HG03457 (cell line): ENCODE measurements around the gene ASCL1.

Experiments
- ATAC-seq: cut with Tn5 transposase; IDR thresholded peaks from one replicate; pipeline ENCODE4 v1.9.1; 2021; ENCODE audit warnings: moderate number of reproducible peaks; ENCODE audit not compliant: unreplicated experiment

The ASCL1 gene

DNA sequence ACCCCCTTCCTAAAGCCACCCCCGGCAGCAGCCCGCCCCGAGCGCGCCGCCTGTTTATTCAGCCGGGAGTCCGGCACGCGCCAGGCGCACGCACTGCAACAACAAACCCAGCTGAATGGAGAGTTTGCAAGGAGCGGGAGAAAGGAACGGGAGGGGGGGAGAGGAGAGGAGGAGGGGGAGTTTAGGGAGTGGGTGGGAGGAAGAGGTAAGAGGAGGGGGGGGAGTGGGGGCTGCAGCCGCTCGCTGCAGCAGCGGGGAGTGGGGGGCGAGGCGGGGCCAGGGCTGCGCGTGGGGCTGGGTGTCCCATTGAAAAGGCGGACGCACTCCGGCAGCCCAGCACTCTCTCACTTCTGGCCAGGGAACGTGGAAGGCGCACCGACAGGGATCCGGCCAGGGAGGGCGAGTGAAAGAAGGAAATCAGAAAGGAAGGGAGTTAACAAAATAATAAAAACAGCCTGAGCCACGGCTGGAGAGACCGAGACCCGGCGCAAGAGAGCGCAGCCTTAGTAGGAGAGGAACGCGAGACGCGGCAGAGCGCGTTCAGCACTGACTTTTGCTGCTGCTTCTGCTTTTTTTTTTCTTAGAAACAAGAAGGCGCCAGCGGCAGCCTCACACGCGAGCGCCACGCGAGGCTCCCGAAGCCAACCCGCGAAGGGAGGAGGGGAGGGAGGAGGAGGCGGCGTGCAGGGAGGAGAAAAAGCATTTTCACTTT, at the start of gene ASCL1:
Gene ASCL1, plus strand, starts transcription at position 336 of the 712 bp plus-strand sequence. CDS start 571 bp downstream, outside the sequence.
- ATAC-seq, result no peak

DNA sequence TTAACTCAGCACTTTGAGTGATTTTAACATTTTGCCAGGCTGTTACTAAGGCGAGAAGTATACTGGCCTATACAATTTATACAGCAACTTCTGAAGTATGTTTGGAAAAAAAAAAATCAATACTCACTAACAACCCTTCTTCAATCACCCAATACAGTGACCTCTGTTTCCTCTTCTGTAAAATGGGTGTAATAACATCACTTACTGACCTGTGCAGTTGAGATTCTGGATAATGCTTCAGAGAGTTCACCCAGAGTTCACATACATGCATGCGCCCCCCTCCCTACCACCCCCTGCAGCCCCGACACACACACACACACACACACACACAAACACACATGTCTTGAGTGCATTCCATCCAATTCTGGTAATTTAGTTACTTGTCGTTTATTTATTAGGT, 49.6 kb upstream of the ASCL1 start:
- no peak for ATAC-seq

DNA sequence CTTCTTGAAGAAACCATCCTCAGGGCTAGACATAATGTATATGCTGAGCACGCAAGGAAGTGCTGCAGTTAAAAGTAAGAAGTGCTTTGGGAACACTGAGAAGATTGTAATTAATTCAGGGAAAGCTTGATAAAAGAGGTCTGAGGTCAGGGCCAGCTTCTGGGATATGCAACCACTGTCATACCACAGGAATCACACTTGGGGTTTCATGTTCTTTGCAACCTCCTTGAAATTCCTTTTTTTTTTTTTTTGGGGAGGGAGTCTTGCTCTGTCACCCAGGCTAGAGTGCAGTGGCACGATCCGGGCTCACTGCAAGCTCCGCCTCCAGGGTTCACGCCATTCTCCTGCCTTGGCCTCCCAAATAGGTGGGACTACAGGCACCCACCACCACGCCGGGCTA, 47.3 kb upstream of the ASCL1 start:
- no peak for ATAC-seq

DNA sequence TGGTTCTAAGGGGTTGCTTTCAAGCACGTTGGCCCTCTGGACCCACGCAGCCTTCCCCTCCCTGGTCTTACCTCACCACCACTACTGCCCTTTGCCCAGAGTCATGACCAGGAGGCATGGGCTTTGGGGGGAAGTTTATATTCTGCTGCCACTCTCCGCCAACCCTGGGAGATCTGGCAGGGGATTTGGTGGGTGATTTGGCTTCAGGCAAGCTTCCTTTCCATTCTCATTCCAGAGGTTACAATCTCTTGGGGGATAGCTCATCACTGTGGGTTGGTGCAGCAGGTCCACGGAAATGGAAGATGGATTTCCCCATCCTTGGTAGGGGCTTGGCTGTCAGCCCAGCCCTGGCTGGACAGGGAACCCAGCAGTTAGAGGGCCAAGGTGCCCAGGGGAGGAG, 46.7 kb upstream of the ASCL1 start:
- ATAC-seq, result no peak

DNA sequence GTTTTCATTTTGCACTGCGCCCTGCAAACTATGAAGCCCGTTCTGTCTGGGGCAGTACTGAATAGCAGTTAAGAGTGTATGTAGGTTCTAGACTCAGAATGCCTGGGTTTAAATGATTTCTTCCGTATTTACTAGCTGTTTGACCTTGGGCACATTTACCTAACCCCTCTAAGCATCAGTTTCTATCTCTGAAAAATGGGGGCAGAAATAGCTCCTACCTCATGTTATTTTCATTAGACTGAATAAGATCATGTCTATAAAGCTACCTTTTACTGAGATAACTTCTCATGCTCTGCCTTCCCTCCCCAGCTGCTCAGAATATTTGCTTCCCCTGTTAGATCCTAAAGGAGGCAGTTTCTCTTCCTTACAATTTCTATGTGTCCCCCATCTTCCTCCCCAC, 46.2 kb upstream of the ASCL1 start:
- no peak for ATAC-seq

DNA sequence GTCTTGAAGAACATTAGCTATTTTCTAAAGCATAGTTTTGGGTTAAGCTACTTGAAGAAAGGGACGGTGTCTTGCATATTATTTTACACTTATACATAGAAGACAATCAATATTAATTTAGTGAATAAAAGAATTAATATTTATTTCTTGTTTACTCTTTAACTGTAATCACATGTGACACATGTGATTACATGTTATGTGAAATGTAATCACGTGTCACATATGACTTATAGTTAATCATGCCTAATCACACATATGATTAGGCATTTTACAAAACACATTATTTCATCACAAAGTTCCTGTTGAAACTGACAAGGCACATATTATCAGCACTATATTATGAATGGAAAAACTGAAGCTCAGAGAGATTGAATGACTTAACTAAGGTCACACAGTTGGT, 45.2 kb upstream of the ASCL1 start:
- ATAC-seq, result no peak

DNA sequence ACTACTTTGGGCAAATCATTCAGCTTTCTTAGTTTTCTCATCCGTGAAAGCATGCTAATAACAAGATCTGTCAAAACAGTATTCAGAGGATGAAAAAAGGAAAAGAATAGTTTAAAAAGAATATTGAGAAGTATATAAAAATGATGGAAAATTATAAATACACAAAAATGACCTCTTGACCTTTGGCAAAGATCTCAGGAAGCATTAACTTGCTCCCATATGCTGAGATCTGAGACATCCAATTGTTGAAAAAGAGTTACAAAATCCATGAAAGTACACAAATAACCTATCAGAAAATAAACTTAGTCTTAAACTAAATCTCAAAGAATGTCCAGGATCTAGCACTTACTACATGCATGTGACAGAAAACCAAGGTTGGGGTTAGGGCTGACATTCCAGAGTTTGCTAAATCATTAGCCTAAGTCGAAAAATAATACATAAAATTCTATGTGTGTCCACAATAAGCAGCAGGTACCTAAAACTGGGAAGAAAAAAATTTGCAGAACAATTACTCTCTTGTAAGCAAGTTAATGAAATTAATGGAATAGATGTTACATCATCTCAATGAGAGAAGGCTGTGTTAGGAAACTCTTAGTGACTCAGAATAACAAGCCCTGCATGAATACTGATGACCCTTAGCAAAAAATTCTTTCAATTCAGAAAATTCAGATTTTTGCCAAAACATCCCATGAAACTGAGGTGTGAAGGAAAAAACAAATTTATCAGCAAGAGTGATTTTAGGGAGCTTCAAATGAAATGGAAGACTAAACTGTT, 43.8 kb upstream of the ASCL1 start:
- ATAC-seq, result no peak

DNA sequence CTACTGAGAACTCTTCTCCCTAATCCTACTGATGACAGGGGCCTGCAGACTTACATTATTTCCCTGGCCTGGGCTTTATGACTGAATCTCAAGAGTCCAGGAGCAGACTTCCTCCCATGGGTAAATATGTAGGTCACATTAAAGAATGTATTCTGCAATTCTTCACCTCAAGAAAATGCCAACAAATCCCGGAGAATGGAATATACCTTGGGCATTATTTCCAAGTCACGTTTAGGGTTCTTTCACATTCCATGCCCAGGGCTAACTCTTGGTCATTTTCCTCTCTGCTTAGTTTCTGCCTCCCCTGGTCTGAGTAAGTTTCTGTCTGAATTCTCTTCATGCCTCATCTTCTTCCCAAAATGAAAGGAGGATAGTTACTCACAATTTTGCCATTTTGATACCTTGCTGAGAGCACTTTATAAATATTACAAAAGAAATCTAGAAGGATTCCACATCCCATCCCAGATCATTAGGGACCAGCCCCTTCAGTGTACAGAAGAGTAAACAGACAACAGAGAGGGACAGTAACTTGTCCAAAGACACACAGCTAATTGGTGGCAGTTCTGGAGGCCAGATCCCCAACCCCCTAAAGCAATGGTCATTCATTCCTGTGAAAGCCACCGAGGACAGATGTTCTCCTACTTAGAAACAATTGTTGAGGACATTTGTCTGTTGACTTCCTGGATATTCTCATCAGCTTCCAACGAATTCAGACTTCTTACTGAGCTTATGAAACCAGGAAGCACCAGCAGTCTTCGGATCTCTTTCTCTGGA, 41.0 kb upstream of the ASCL1 start:
- no peak for ATAC-seq

DNA sequence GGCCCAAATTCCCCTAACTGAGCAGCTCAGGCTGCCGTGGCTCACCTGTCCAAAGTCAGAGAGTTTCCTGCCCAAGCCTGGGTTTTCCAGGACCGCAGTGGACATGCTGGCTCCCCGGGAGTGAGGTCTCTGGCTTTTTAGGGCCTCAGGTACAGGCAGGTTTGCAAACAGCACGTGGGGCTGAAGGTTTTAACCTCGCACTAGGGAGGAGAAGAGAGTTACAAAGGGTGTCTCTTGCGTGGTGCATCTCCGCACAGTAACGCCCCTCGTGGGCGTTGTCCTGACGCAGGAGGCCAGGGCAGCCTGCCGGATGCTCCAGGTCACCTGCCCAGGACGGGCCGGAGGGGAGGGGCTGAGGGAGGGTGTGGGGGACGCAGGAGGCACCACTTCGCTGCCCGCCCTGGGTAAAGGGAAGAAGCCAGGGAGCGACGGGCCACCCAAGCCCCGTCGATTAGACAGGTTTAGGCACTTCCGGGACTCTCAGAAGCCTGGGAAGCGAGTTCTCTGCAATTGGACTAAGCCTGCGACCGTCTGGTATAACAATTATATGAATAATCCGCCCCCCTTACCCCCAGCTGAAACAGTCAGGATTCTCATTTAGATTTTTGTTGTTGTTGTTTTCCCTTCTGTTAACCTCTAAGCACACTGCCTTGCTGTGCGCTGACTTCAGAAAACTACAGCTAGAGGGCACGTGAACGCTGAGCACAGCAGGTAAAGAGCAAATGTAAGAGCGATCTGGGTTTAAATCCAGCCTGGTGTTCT, 40.3 kb upstream of the ASCL1 start, which contains the start of gene PAH:
Gene PAH, minus strand, starts transcription at position 219 of the 762 bp plus-strand sequence. Its CDS starts 114 bp downstream, at position 105.
- no peak for ATAC-seq

DNA sequence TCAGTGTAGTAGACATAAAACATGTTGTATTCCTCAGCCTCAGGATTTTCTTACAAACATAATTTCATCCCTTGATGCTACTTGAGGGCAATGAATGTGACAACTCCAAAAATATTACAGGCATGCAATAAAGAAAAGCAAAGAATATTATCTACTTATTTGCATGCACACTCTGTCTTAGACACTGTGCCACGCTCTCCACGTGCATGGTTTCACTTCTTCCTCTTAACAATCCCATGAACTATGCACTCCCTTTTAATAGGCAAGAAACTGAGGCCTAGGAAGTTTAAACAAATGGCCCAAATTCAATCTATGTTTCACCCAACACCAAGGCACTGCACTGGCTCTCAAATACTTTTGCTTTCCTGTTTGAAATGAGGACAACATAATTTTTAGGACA, 38.6 kb upstream of the ASCL1 start:
- ATAC-seq, result no peak

DNA sequence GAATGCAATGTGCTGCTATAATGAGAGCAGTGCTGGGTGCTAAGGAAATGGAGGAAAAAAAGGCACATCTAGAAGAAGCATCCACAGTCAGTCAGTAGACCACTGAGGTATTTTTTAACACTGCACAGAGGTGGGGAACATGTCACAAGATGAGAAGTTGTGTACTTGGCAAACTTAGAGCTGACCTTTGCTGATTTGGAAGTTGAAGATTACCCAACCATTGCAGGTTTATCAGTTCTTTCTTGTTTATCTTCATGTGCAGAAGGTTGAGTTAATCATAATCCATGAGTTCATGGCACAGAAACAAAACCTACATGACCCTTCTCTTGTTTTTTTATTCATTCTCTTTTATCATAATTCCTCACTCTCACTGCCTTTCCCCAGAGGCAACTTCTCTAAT, 37.2 kb upstream of the ASCL1 start:
- no peak for ATAC-seq

DNA sequence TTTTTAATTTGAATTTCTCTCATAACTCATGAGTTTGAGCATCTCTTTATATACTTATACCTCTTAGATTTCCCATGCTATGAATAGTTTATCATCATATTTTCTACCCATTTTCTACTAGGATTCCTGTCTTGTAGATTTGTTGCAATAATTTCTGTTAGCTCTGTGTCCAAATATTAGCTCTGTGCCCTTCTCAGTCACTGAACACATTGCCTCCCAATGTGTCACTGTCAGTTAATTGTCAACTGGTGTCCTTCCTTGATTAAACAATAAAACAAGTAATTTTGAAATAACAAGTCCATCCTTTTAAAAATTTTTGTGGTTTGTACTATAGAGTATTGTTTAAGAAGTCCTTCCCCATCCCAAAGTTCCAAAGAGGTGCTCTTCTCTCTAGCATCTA, 36.2 kb upstream of the ASCL1 start:
- no peak for ATAC-seq

DNA sequence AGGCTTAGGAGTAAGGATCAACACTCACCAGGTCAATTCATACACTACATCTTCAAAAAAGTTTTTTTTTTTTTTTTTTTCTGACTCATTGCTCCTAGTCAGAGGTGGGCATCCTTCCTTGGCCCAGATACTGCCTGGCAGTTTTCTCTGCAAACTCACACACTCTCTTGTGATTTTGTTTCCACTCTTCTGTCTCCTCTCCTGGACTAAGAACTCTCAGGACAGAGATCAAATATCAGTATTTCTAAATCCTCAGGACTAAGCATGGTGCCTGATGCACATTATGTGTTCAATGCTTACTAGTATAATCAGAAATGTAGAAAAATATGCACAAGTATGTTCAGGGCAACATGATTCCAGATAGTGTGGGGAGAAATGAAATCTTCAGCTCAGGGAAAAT, 30.3 kb upstream of the ASCL1 start:
- no peak for ATAC-seq

DNA sequence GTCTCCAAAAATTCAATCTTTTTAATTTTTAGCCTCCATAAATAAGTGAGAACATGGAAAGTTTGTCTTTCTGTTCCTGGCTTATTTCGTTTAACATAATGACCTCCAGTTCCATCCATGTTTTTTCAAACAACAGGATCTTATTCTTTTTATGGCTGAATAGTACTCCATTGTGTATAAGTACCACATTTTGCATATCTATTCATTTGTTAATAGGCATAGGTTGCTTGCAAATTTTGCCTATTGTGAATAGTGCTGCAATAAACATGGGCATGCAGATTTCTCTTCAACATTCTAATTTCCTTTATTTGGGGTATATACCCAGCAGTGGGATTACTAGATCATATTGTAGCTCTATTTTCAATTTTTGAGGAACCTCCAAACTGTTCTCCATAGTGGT, 24.3 kb upstream of the ASCL1 start:
- ATAC-seq, result no peak

DNA sequence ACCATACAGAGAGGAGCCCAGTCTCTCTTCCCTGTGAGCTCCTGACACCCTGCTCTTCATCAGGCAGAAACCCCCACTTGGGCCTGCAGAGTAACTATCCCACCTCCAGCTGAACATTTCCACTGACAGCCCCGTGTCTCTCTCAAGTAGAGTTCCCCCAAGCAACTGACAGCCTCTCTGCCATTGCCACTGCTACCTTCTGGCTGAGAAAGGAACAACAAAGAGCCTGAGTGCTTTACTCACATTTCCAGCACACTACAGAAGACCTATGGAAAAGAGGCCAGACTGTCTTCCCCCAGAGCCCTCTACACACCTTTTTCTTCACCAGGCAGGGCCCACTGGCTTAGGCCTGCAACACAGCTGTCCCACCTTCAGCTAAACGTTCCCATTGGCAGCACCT, 18.4 kb upstream of the ASCL1 start:
- no peak for ATAC-seq

DNA sequence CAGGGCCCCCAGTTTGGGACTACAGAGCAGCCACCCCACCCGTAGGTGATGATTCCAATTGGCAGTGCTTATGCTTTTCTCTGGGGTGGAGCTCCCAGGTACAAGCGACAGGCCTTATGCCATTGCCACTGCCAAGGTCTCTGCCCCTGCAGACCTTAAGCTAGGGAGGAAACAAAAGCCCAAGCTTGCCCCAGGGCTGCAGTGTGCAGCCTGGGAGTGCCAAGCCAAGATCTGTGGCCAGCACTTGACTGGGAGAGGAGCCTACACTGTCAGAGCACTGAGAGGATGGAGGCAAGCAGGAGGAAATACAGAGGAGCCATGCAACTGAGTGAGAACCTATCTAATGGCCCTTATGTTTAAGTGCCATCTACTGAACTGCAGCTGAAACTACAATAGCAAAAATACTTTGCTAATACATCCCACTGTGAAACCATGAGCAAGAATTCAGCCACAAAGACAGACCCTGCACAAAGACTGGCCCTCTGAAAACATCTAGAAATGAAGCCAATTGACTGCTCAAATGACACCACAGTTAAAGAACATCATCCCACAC, 17.7 kb upstream of the ASCL1 start:
- no peak for ATAC-seq

DNA sequence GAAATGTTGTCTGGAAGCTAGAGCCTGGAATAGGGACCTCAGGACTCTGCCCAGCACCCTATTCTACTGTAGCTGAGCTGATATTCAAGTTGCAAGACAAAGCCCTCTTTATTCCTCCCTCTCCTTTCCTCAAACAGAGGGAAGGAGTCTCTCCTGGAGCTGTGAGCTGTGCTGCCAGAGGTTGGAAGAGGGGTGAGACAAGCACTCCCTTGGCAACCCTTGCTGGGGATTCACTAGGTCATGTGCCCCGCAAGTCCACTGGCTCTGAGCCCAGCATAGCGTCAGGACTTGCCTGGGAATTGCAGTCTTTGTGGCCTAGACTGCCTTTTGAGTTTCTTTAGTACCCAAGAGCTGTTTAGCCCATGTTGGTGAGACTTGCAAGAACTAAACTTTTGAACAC, 11.4 kb upstream of the ASCL1 start:
- ATAC-seq, result no peak

DNA sequence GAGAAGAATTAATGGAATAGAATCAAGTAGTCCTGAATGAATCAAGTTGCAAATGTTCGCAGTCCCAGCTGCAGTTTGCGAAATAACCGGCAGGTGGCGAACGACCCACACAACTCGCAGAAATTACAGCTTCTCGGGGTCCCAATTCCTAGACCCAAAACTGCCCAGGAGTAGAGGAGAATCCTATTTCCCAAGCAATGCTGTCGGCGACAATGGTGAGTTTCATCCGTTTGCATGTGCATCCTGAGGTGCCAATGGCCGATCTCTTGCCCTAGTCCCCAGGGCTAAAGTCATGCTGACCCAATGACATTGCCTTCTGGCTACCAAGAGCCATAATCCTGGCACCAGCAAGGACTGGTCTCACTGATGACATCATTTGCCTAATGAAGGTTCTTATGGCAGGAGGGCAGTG, 8.5 kb upstream of the ASCL1 start:
- ATAC-seq, result no peak

DNA sequence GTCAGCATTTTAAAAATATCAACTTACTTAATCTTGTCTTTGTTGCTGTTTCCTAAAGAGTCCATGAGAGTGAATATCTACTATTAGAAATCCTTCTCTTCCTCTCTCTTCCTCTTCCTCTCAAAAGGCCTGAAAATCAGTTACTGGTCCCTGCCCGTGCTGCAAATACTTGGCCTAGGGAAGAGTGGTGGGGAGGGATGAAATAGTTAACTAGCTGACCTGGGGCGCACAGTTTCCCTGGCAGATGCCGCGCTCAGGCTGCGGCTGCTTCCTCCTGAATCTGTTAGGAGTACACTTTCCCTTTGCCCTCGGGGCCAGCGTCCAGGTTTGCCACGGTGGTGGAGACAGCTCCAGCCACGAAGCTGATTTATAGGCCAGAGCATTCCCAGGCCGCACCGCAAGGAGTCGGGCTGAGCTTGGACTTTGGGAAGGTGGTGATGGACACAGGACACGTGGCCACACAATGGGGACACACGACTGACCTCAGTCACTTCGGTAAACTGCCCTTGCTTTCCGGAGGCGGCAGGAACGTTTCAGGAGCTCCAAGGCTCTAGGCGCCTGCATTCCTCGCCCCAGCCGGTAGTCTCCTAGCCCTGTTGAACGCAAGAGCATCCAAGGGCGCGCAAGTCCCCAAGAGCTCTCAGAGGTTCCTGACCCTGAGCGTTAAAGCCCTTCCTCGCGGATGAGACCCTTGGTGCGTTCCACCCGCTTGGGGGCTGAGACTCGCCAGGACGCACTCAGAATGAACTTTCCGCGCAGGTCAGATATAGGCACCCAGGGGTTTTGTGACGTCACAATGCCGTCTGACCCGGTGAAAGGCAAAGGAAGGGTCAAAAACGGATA, 7.1 kb upstream of the ASCL1 start:
- no peak for ATAC-seq
